NCI-H69 (cell line): ENCODE data around the gene PTPRCAP.
"Not testable (repeated sequence)": the region's sequence is repeated elsewhere in the genome, so short reads cannot be mapped to it uniquely, and the experiment has no call there.

Source experiments
- DNase-seq: peaks from one replicate; lab custom pipeline; 2025; lab: John Stamatoyannopoulos, UW

Gene PTPRCAP

DNA sequence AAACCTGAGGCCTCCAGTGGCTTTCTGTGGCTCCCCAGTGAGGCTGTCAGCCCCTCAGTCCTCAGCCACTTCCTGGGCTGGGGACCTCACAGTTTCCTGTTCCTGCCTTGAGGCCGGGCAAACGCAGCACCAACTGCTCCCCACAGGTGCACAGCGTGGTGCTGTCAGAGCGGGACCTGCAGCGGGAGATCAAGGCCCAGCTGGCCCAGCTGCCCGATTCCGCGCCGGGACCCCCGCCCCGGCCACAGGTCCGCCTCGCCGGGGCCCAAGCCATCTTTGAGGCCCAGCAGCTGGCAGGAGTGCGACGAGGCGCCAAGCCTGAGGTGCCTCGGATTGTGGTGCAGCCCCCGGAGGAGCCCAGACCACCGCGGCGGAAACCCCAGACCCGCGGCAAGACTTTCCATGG is 28.2 kb downstream of the PTPRCAP start:
- no peak for DNase-seq

DNA sequence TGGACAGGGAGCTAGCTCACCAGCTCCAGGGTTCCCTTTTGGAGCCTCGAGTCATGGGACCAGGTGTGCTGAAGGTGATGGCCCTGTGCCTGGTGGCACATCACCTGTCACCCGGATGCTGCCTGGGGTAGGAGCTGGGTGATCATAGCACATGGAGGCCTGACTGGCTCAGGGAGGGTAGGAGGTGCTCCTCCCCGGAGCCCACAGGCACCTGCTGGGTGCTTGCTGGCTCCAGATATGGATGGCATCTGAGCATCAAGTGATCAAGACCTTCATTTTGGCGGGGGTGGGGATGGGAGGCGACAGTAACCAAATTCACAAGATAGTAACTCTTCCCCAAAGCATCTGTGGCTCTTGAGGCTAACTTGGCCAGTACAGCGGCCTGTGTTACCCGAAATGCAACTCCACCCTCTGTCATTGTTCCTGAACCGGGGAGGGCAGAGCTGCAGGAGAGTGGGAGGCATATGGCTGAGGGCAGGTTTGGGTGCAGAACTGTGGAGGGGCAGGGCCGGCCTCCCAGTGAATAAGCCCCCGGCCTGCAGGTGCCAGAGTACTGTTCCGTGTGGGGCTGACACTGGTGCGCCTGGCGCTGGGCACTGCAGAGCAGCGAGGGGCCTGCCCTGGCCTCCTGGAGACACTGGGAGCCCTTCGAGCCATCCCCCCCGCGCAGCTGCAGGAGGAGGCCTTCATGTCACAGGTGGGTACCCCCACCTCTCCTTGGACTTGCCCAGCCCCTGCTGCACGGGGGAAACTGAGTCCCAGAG is 28.9 kb downstream of the PTPRCAP start:
- DNase-seq, result no peak

DNA sequence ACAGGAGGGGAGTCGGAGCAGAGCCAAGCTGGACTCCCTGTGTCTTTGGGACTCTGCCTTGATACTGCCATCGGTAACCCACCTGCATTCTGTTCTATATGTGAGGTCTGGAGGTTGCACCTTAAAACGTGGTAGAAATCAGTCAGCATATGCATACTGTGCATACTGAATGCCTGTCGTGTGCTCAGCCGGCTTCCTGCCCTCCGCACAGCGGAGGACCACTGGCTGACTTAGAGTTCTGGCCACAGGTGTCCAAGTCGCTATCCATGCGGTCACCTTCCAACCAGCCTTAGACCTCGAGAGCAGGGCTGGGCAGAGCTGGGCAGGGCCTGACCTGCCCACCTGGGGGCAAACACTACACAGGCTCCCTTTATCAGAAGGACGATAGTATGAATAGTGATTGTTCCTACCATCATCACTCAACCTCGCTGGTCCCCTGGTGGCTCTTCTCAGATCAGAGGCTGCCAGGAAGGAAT is 29.8 kb downstream of the PTPRCAP start:
- no peak for DNase-seq

DNA sequence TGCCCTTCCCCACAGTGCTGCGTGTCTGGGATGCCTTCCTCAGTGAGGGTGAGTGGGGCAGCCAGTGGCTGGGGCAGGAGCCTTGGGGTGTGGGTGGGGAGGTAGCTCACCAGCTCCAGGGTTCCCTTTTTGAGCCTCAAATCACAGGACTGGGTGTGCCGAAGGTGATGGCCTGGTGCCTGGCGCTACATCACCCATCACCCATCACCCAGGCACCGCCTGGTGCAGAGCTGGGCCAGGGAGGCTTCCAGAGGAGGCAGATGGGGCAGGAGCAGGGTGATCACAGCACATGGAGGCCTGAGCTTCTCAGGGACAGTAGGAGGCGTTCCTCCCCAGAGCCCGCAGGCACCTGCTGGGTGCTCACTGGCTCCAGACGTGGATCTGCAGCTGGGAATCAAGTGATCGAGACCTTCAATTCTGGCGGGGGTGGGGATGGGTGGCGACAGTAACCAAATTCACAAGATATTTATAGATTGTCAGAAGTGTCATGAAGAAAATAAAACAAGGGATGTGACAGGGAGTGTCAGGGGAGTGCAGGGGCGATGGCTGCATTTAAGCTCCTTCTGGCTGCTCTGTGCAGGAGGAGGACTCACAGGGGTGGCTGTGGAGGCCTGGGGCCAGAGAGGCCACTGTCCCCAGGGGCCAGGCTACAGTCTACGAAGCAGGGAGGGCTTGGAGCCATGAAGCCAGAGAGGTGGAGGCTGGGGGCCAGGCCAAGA is 30.4 kb downstream of the PTPRCAP start:
- DNase-seq, result peak; percentile 13

DNA sequence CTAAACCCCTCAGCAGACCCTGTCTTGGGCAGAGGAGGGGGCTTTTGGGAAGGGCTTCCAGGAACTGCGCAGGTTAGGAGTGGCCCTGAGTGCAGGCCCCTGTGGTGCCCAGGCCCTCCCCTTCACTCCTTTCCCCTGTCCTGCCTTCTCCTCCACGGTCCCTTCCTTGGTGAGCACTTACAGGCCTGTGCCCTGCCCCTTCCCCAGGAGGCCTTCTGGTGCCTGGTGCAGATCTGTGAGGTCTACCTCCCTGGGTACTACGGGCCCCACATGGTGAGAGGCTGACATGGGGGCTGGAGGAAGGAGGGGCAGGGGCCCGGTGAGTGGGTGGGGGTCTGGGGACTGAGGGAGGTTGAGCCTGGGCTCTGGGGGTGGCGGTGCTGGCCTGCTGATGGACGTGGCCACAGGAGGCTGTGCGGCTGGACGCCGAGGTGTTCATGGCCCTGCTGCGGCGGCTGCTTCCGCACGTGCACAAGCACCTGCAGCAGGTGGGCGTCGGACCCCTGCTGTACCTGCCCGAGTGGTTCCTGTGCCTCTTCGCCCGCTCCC is 31.0 kb downstream of the PTPRCAP start:
- DNase-seq, result no peak

DNA sequence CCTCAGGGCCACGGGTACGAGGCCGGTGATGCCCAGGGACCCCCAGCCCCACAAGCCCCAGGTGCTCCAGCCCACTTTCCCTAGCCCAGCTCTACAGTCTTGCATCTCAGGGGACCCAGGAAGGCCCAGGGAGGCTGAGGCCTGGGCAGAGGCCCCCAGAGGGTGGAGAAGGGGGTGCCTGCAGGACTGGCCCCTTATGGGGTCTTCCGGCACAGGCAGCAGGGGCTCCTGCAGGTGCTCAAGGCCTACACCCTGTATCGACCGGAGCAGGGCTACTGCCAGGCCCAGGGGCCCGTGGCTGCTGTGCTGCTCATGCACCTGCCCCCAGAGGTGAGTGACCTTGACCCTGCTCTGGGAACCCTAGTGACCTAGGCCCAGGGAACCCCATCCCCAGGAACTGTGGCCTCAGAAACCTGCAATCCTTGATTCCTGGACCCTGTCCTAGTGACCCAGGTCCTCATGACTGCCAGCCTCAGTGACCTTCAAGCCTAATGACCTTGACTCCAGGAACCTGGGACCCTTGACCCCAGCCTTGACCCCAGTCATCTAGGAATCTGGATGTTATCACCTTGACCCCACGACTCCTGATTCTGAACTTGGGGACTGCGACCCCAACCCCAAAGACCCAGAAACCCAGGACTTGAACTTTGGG is 31.7 kb downstream of the PTPRCAP start:
- DNase-seq, result no peak

DNA sequence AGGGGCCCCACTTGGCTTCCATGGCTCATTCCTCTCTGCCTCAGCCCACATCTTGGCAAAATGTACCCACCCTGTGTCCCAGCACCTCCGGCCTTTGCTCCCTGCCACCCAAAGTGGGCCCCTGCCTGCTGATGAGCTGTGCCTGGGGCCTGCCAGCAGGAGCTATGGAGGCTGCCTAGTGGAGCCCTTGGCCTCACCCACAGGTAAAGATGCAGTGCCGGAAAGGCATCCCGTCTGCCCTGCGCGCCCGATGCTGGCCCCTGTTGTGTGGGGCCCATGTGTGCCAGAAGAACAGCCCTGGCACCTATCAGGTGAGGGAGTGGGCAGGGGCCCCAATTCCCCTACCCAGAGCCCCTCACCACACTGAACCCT is 32.3 kb downstream of the PTPRCAP start:
- no peak for DNase-seq

DNA sequence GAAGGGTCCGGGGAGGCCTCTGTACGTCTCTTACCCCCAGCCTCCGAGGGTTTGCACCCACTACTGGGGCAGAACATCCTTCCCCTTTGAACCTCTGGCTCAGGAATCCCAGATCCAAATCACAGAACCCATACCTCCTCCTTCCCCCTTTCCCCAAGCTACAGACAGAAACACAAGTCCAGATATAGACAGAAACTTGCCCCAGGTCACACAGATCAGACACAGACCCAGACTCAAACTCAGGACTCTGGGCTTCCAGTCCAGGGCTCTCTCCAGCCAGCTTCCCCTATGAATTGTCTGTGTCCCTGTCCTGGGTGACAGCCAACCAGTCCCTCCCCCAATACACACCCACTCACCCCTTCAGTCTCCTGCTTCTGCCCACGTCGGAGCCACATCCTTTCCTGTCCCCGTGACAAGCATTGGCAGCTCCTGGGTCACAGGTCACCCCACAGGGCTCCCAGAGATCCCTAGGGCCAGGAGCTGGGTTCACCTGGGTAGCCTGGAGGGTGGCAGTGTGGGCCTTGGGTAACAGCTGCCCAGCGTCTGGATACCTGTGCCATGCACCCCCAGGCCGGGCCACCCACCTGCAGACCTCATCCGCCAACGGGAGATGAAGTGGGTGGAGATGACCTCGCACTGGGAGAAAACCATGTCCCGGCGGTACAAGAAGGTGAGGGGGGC is 32.8 kb downstream of the PTPRCAP start:
- DNase-seq, result no peak

DNA sequence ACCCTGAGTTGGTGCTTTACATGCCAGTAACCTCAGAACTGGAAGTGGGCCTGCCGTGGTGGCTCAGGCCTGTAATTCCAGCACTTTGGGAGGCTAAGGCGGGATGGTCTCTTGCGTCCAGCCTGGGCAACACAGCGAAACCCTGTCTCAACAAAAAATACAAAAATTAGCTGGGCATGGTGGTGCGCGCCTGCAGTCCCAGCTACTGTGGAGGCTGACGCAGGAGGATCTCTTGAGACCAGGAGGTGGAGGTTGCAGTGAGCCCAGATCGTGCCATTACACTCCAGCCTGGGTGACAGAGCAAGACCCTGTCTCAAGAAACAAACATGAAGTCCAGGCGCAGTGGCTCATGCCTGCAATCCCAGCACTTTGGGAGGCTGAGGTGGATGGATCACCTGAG is 34.4 kb downstream of the PTPRCAP start:
- DNase-seq, result not testable (repeated sequence)

DNA sequence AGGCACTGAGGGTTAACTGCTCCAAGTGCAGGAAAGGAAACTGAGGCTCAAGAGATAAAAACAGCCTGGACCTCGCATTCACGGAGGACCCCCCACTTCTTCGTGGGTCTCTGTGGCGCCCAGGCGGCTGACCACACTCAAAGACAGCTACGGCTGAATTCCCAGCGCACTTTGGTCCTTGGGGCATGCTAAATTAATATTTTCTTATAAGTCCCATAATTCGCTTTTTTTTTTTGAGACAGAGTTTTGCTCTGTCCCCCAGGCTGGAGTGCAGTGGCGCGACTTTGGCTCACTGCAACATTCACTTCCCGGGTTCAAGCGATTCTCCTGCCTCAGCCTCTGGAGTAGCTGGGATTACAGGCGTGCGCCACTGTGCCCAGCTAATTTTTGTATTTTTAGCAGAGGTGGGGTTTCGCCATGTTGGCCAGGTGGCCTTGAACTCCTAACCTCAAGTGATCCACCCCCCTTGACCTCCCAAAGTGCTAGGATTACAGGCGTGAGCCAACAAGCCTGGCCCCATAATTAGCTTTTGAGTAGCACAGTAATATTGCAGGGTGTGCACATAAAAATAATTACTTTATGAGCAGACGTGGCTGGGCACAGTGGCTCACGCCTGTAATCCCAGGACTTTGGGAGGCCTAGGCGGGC is 35.2 kb downstream of the PTPRCAP start:
- DNase-seq, result peak; percentile 70

DNA sequence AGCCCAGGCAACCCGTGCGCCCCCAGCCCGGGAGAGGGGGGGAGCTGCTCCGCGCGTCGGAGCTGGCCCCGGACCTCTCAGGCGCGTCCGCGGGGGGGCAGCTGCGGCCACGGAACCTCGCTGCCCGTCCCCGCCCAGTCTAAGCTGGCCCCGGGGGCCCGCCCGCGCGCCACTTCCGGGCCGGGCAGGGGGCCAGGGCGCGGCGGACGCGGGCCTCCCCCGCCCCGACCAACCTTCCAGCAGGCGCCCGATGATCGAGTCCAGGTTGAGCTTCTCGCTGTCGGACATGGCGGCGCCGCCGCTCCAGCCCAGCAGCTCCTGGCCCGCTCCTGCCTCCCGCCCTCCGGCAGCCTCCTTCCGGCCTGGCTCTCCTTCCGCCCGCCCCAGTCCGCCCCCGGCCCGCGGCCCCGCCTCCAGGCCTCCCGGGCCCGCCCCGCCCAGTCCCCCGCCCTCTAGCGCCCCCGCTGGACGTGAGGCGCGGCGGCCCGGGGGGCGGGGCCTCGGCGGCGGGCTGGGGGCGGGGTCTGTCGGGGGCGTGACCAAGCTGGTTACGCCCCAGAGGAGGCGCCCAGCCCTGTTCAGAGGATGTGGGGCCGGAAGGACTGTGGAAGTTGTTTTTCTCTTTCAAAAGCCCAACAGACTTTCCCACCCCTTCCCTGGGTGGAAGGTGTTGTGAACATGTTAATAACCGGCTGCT is 35.8 kb downstream of the PTPRCAP start, which contains the start of gene PPP1CA:
PPP1CA (minus strand) TSS at position 364 of the 697 bp plus-strand sequence; CDS start at position 288, 76 bp downstream.
- peak; percentile 95 for DNase-seq

DNA sequence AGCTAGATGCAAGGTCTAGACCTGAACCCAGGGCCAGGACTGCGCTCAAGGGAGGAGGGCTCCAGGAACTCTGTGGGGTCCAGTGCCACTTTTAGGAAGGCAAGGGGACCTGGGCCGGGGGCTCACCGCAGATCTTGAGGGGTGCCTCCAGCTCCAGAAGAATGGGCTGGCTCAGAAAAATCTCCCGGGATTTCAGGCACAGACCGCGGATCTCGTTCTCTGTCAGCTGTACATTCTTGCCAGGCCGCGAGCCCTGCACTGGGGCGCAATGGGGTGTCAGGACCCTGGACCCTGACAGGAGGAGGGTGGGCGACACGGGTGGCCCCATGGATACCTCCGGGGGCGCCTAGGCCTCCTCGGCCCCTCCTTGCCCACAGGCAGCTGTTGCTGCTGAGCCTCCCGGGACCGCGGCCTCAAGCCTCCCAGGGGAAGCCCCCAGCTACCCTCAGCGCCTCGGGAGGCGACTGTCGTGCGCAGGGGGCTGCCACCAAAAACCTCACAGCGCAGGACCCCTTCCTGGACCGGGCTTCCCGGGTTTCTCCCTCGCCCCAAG is 36.5 kb downstream of the PTPRCAP start:
- no peak for DNase-seq

DNA sequence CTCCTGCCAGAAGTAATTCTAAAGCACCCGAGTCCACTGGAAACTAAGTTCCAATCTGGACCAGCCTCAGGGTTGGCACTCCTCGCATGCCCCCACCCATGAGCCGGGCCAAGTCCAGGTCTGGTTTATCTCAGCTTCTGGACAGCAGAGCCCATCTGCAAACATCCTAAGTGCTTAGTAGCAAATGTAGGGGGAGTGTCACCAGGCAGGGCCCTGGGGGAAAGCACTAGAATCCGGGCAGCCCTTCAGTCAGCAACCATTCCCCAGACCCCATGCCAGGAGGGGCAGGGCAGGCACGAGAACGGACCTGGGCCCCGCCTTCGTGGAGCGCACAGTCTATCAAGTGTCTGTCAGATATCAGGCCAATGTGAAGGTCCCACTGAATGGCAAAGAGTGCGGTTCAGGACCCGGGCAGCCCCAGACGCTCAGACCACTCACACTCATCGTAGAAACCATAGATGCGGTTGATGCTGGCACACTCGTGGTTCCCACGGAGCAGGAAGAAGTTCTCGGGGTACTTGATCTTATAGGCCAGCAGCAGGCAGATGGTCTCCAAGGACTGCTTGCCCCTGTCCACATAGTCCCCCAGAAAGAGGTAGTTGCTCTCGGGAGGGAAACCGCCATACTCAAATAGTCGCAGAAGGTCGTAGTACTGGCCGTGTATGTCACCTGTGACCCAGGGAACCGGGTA is 37.1 kb downstream of the PTPRCAP start:
- DNase-seq, result no peak

DNA sequence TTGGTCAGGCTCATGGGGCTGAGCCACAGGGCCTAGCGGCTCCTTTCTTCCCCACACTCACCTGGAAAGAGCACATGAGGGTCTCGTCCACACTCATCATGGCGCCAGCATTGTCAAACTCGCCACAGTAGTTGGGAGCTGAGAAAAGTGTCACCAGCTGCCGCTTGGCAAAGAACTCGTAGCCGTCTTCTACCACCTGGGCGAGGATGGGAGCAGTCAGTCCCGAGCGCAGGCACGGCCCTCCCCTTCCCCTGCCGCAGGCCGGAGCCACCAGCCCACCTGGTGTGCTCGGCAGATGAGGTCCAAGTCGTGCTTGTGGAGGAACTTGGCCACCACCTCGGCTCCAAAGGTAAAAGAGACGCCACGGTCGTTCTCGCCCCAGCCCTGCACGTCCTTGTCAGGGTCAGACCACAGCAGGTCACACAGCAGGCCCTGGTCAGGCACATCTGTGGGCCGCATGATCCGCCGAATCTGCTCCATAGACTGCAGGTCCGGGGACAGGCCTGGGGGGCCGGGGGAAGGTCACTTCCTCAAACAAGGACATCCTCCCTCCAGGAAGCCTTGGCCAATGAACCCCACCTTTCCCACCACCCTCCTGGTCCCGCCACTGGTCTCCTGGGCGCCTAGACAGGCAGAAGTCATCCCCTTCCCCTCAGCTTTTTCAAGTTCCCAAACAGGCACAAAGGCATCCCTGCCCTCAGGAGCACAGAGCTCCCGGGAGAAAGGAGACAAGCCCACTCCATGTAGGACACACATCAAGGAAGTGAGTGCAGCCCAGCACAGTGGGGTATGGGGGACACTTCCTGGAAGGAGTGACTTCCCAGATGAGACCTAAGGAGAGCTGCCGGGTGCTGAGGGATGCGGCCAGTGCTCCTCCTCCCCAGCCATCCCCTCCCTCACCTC is 38.6 kb downstream of the PTPRCAP start:
- no peak for DNase-seq

DNA sequence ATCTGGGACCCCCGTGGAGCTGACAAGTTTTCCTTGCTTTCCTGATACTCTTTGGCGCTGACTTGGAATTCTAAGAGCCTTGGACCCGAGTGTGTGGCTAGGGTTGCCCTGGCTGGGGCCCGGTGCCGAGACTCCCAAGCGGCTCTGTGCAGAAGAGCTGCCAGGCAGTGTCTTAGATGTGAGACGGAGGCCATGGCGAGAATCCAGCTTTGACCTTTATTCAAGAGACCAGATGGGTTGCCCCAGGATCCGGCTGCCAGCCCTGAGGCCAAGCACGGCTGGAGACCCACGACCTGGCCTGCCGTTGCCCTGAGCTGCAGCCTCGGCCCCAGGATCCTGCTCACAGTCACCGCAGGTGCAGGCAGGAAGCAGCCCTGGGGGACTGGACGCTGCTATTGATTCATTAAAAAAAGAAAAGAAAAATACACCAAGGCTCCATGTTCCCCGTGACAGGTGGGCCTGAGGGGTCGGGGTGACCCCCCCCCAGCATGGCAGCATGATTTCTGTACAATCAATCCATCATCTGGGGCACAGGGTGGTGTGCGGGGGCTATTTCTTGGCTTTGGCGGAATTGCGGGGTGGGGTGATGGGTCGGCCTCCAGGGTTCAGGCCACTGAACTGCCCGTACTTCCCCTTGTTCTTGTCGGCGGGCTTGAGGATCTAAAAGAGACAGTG is 39.4 kb downstream of the PTPRCAP start:
- DNase-seq, result no peak

DNA sequence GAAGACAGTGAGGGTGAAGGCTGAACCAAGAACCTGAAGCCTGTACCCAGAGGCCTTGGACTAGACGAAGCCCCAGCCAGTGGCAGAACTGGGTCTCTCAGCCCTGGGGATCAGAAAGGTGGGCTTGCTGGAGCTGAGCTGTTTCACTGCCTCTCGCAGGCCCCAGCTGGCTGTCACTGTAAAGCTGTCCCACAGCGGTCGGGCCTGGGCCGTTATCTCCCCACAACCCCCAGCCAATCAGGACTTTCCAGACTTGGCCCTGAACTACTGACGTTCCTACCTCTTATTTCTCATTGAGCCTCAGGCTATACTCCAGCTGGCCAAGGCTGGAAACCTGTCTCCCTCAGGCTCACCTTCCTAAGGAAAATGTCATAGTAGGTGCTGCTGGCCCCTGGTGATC is 39.9 kb downstream of the PTPRCAP start:
- DNase-seq, result no peak

DNA sequence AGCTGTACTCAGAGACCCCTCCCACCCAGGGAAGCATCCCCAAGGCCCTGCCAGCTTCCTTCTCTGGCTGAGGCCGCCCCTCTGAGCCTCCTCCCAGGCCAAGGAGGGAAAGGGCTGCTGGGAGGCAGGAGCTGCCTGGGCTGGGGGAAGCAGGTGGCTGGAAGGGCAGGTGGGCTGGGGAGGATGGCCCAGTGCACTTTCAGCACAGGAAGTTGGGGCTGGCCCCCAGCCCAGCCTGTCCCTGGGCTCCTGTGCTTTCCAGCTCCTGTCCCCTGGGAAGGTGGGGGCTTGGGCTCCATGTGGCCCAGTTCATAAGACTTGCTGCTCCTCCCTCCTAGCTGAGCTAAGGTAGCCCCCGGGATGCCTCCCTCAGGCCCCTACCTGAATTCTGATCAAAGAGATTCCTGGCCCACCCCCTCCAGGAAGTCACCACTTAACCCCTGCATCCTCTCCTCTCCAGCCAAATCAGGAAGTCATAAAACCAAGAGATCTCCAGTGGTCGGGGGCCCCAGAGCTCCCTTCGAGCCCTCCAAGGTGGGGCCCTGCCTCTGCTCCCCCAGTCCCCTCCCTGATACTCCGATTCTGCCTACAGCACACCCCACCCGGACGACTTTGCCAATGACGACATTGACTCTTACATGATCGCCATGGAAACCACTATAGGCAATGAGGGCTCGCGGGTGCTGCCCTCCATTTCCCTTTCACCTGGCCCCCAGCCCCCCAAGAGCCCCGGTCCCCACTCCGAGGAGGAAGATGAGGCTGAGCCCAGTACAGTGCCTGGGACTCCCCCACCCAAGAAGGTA is 40.7 kb downstream of the PTPRCAP start:
- DNase-seq, result no peak

DNA sequence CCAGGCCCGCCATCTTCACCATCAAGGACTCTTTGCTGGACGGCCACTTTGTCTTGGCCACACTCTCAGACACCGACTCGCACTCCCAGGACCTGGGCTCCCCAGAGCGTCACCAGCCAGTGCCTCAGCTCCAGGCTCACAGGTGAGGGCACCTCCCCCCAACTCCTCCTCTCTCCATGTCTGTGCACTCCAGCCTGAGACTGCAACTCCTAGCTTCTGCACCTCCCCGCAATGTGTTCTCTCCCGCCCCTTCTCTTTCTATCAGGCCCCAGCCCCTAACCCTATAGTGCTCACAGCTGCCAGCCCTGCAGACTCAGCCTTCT is 41.3 kb downstream of the PTPRCAP start:
- DNase-seq, result no peak
